Mesenchymal stem cell (in vitro differentiated cells and primary cell): ENCODE results near the gene KLHL13.

ENCODE experiments used
- DNase-seq: peaks from one replicate; pipeline ENCODE4 v3.0.0-alpha.2; 2013
- H2AFZ ChIP-seq: one replicate; pipeline ENCODE4 v1.6.1; 2013; ENCODE audit warnings: low read depth, mild to moderate bottlenecking, control low read depth, inconsistent platforms, low read length, moderate library complexity
- H2AK5ac ChIP-seq: 2 replicates; pipeline ENCODE4 v1.6.1; 2013; ENCODE audit warnings: low read length, moderate library complexity, mild to moderate bottlenecking, inconsistent platforms; ENCODE audit not compliant: severe bottlenecking
- H2BK120ac ChIP-seq: one replicate; pipeline ENCODE4 v1.6.1; 2013; ENCODE audit warnings: low read depth, mild to moderate bottlenecking, inconsistent platforms, low read length, moderate library complexity
- H2BK12ac ChIP-seq, 2 experiments: one replicate each; pipeline ENCODE4 v1.6.1; 2013; ENCODE audit warnings: inconsistent platforms in 2 of 2, low read length in 2 of 2, mild to moderate bottlenecking in 2 of 2, moderate library complexity in 2 of 2, control low read depth in 1 of 2
- H2BK15ac ChIP-seq: one replicate; pipeline ENCODE4 v1.6.1; 2013; ENCODE audit warnings: mild to moderate bottlenecking, low read depth, inconsistent platforms; ENCODE audit not compliant: poor library complexity, severe bottlenecking
- H2BK5ac ChIP-seq: 2 replicates; pipeline ENCODE4 v1.6.1; 2013; ENCODE audit warnings: low read depth, mild to moderate bottlenecking, low read length, control low read depth, inconsistent platforms; ENCODE audit not compliant: poor library complexity, severe bottlenecking
- H3K14ac ChIP-seq, 2 experiments: one replicate each; pipeline ENCODE4 v1.6.1; 2013; ENCODE audit warnings: inconsistent platforms in 2 of 2, low read length in 2 of 2, control low read depth in 1 of 2, mild to moderate bottlenecking in 1 of 2, moderate library complexity in 1 of 2
- H3K18ac ChIP-seq, 2 experiments: one replicate each; pipeline ENCODE4 v1.6.1; 2013; ENCODE audit warnings: inconsistent platforms in 2 of 2, low read length in 2 of 2, control low read depth in 1 of 2, low read depth in 1 of 2, mild to moderate bottlenecking in 1 of 2
- H3K23ac ChIP-seq, 2 experiments: one replicate each; pipeline ENCODE4 v1.6.1; 2013; ENCODE audit warnings: inconsistent platforms in 2 of 2, low read length in 2 of 2, mild to moderate bottlenecking in 2 of 2, moderate library complexity in 2 of 2, control low read depth in 1 of 2
- H3K27ac ChIP-seq: 2 replicates; pipeline ENCODE4 v1.5.1; 2013; ENCODE audit warnings: mild to moderate bottlenecking, moderate library complexity, low read length, control low read depth, inconsistent platforms; ENCODE audit not compliant: poor library complexity, severe bottlenecking
- H3K27me3 ChIP-seq, 2 experiments: 2 replicates each; pipeline versions ENCODE4 v1.6.1 to v1.7.0; 2013; ENCODE audit warnings: low read length in 2 of 2, mild to moderate bottlenecking in 2 of 2, moderate library complexity in 2 of 2, control low read depth in 1 of 2, inconsistent platforms in 1 of 2; ENCODE audit not compliant: control insufficient read depth in 1 of 2, insufficient read depth in 1 of 2
- H3K36me3 ChIP-seq, 2 experiments: 2 replicates each; pipeline versions ENCODE4 v1.6.1 to v1.7.0; 2013; ENCODE audit warnings: low read length in 2 of 2, control low read depth in 1 of 2, inconsistent platforms in 1 of 2, low read depth in 1 of 2, mild to moderate bottlenecking in 1 of 2; ENCODE audit not compliant: insufficient read depth in 2 of 2, control insufficient read depth in 1 of 2
- H3K4ac ChIP-seq, 2 experiments: one replicate each; pipeline ENCODE4 v1.6.1; 2013; ENCODE audit warnings: inconsistent platforms in 2 of 2, low read length in 2 of 2, mild to moderate bottlenecking in 2 of 2, moderate library complexity in 2 of 2, control low read depth in 1 of 2, low read depth in 1 of 2
- H3K4me1 ChIP-seq: 2 replicates; pipeline ENCODE4 v1.6.1; 2013; ENCODE audit warnings: low read depth, low read length, control low read depth; ENCODE audit not compliant: control insufficient read depth, insufficient read depth
- H3K4me2 ChIP-seq: 2 replicates; pipeline ENCODE4 v1.6.1; 2013; ENCODE audit warnings: low read length, mild to moderate bottlenecking, inconsistent platforms; ENCODE audit not compliant: poor library complexity, severe bottlenecking
- H3K4me3 ChIP-seq, 2 experiments: 2 replicates each; pipeline versions ENCODE4 v1.5.1 to v1.7.0; 2013; ENCODE audit warnings: low read length in 2 of 2, mild to moderate bottlenecking in 2 of 2, control low read depth in 1 of 2, low read depth in 1 of 2; ENCODE audit not compliant: insufficient read depth in 1 of 2
- H3K79me1 ChIP-seq: replicated peaks from 2 replicates; pipeline ENCODE4 v1.6.1; 2013; ENCODE audit warnings: mild to moderate bottlenecking, control low read depth, low read length, inconsistent platforms; ENCODE audit not compliant: poor library complexity, severe bottlenecking
- H3K9ac ChIP-seq: 2 replicates; pipeline ENCODE4 v1.7.0; 2013; ENCODE audit warnings: mild to moderate bottlenecking, low read length, moderate library complexity
- H3K9me3 ChIP-seq: 2 replicates; pipeline ENCODE4 v1.7.0; 2013; ENCODE audit warnings: mild to moderate bottlenecking, low read length; ENCODE audit not compliant: control insufficient read depth
- H4K8ac ChIP-seq: one replicate; pipeline ENCODE4 v1.6.1; 2013; ENCODE audit warnings: inconsistent platforms, mild to moderate bottlenecking, low read length, moderate library complexity
- H4K91ac ChIP-seq: one replicate; pipeline ENCODE4 v1.6.1; 2013; ENCODE audit warnings: mild to moderate bottlenecking, low read length, inconsistent platforms
- WGBS: methylation state at CpG from one replicate; pipeline ENCODE4 v1.1.7; 2013; ENCODE audit warnings: mixed read lengths; 5-methylcytosine and 5-hydroxymethylcytosine counted together

Gene KLHL13

DNA sequence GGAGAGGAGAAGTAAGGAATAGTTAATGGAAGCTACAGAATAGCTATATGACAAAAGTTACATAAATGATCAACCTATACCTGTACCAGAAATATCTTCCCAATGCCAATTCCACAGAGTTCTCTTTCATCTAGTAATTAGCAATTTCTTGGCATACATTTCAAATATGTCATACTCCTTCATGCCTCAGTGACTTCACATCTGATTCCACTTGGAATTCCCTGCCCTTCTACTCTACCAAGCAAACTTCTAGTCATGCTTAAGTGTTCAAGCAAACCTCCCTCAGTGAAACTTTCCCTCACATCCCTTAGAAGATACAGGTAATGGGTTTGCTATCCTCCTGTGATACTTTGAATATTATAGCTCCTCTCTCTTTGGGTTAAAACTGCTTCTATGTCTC, 127.1 kb downstream of the KLHL13 start:
- no peak overlapping the region for H2BK12ac ChIP-seq
- H3K4ac ChIP-seq = no peak overlapping the region
- no peak overlapping the region for H4K91ac ChIP-seq
- H4K8ac ChIP-seq = no peak overlapping the region
- H3K4me3 ChIP-seq = no peak overlapping the region
- H2BK15ac ChIP-seq = no peak overlapping the region
- H2BK120ac ChIP-seq = no peak overlapping the region
- no peak overlapping the region for H3K14ac ChIP-seq
- no peaks in the 10 kb centered on the region for H3K4me1 ChIP-seq
- H3K27ac ChIP-seq = no peak overlapping the region
- peaks cover 0 to 3% of the 10 kb centered on the region in 2 experiments for H3K27me3 ChIP-seq
- no peak overlapping the region for H3K9ac ChIP-seq
- no peak overlapping the region for H3K4me2 ChIP-seq
- no peaks in the 10 kb centered on the region for H3K9me3 ChIP-seq
- H2AFZ ChIP-seq = no peak overlapping the region
- no peaks in the 10 kb centered on the region for H3K36me3 ChIP-seq
- DNase-seq = no peak
- no peak overlapping the region for H2BK5ac ChIP-seq
- no peak overlapping the region for H3K18ac ChIP-seq
- no peak overlapping the region for H3K23ac ChIP-seq
- H2AK5ac ChIP-seq = no peak overlapping the region
- H3K79me1 ChIP-seq = no peaks in the 10 kb centered on the region

DNA sequence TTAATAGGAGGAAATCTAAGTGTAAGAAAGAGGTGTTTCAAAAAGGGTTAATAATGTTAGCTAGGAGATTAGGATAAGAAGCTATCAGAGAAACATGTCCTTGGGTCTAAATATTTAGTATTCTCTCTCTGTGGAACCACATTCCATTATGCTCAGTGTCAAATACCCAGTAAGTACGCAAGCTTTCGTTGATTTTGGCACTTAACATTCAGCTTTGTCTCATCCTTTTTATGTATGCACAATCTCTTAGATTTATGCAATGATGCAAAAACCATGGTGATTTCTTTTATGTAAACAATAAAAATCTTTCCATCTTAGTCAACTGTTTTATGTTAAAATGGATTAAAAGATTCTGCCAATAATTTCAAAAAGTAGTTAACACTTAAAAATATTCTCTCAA, 129.2 kb downstream of the KLHL13 start:
- H2BK5ac ChIP-seq = no peak overlapping the region
- no peaks in the 10 kb centered on the region for H3K9me3 ChIP-seq
- no peak overlapping the region for H3K18ac ChIP-seq
- H2AK5ac ChIP-seq = no peak overlapping the region
- no peak overlapping the region for H3K23ac ChIP-seq
- H3K9ac ChIP-seq = no peak overlapping the region
- no CpG with 5 or more reads among the region's 2 CpGs for WGBS
- no peak overlapping the region for H2BK120ac ChIP-seq
- H3K4ac ChIP-seq = no peak overlapping the region
- peaks cover 0 to 3% of the 10 kb centered on the region in 2 experiments for H3K27me3 ChIP-seq
- DNase-seq = no peak
- no peaks in the 10 kb centered on the region for H3K4me1 ChIP-seq
- H2BK12ac ChIP-seq = no peak overlapping the region
- H2BK15ac ChIP-seq = no peak overlapping the region
- H3K4me3 ChIP-seq = no peak overlapping the region
- no peaks in the 10 kb centered on the region for H3K36me3 ChIP-seq
- no peaks in the 10 kb centered on the region for H3K79me1 ChIP-seq
- H4K8ac ChIP-seq = no peak overlapping the region
- no peak overlapping the region for H2AFZ ChIP-seq
- no peak overlapping the region for H3K27ac ChIP-seq
- H4K91ac ChIP-seq = no peak overlapping the region
- H3K14ac ChIP-seq = no peak overlapping the region
- no peak overlapping the region for H3K4me2 ChIP-seq

DNA sequence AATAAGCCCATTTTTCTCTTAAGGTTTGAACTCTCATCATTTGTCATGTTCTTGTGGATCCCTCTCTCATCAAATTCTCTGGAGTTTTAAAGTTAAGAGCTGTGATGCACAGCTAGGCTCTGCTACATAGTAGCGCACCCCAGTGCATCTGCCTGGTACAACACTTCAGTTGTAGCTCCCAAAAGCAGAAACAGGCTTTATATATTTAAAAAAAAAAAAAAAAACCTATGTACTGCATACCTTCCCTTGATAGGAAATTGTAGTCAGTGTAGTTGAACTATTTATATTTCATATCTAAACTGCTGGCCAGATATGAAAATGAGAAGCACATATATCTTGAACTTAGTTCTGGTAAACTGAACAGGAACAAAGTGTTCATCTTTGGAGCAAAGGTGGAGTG, 131.4 kb downstream of the KLHL13 start:
- DNase-seq = no peak
- Histone ChIP-seq H4K8ac (no peak overlapping the region), H2AFZ (no peak overlapping the region), H3K27ac (no peak overlapping the region), H3K9ac (no peak overlapping the region), H3K27me3 (peaks cover 0 to 3% of the 10 kb centered on the region in 2 experiments), H3K4me3 (no peak overlapping the region), H3K23ac (no peak overlapping the region), H3K14ac (no peak overlapping the region), H3K4ac (no peak overlapping the region), H2BK120ac (no peak overlapping the region), H2BK5ac (no peak overlapping the region), H3K79me1 (no peaks in the 10 kb centered on the region), H3K4me2 (no peak overlapping the region), H2AK5ac (no peak overlapping the region), H2BK15ac (no peak overlapping the region), H3K4me1 (no peaks in the 10 kb centered on the region), H3K36me3 (no peaks in the 10 kb centered on the region), H4K91ac (no peak overlapping the region), H2BK12ac (no peak overlapping the region), H3K9me3 (no peaks in the 10 kb centered on the region), H3K18ac (no peak overlapping the region)
- WGBS = no CpG with 5 or more reads among the region's 1 CpG

DNA sequence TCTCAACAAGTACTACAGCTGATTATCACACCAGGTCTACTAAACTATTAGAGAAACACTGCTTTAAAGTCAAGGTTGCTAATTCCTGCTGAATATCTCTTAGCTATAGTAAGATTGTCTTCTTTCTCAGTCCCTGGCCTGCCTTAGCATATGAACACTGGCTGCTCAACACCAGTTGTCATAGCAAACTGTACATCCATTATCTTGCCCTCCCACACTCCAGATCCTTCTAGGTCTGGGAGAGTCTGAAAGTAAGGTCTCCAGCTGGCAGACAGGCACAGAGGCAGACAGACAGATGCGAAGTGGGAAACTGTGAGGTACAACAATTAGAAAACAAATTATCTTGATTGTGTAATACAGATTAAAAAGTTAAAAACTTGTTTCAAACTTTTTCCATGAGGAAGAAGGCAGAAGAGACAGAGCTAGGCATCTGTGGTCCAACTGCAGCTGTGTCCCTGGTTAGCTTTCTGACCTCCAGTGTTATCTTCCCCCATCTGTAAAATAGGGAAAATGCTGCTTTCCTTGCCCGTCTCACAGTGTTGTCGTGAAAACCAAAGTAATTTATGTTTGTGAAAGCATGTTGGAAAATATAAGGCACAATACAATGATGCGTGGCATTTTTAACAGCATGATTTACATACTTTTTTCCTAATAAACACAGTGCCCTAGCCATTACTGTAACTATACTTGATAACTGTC, 133.8 kb downstream of the KLHL13 start:
- Histone ChIP-seq H3K4me1 (no peaks in the 10 kb centered on the region), H4K91ac (no peak overlapping the region), H3K4me2 (no peak overlapping the region), H3K36me3 (no peaks in the 10 kb centered on the region), H2BK12ac (no peak overlapping the region), H3K27me3 (peaks cover 0 to 3% of the 10 kb centered on the region in 2 experiments), H3K23ac (no peak overlapping the region), H2AK5ac (no peak overlapping the region), H3K18ac (no peak overlapping the region), H3K27ac (no peak overlapping the region), H3K9me3 (no peaks in the 10 kb centered on the region), H3K4me3 (no peak overlapping the region), H3K9ac (no peak overlapping the region), H4K8ac (no peak overlapping the region), H2BK120ac (no peak overlapping the region), H3K4ac (no peak overlapping the region), H3K79me1 (no peaks in the 10 kb centered on the region), H2BK5ac (no peak overlapping the region), H2BK15ac (no peak overlapping the region), H2AFZ (no peak overlapping the region), H3K14ac (no peak overlapping the region)
- DNase-seq = no peak
- no CpG with 5 or more reads among the region's 4 CpGs for WGBS
